Measurements from ENCODE around the gene ZNF273. TPM values are rescaled to one million over a fixed set of nuclear protein-coding genes. Genes with fewer than 3 reads are reported as not detected.

The ZNF273 gene
- total RNA-seq, 3 donors from 2014 or later: 6.9 to 21.7 (median 18.0) TPM

DNA sequence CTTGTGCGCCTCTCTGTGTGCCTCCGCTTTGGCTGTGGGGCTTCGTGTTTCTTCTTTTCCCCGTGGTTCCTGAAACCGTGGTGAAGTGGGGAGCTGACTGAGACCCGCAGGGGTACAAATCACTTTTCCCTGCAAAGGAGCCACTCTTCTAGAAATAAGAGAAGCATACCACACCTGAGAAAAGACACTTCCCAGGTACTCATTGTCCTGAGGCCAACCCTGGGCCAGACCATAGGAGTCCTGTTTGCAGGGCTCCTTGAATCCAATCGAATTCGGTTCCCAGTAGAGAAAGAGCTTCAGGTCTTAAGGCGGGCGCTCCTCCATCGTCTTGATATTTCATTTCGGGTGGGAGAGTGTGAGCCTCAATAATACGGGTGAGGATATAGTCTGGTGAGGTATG lies 32.4 kb upstream of the ZNF273 start:
- Histone ChIP-seq H3K4me1 (no peaks in the 10 kb centered on the region), H3K27ac (no peak overlapping the region), H3K9me3 (peaks cover 0 to 2% of the 10 kb centered on the region in 2 donors), H3K4me3 (no peak overlapping the region), H3K36me3 (no peaks in the 10 kb centered on the region), H3K27me3 (no peaks in the 10 kb centered on the region)
- intact Hi-C loops (cut with DNase I; ENCODE audit: low total_unique reads): no loop called here
- no peak for DNase-seq (ENCODE audit: low spot score in 2 of 2)
- TF ChIP-seq POLR2A (IDR thresholded peaks at IDR 0.05) (no peak), POLR2AphosphoS5 (IDR thresholded peaks at IDR 0.05) (no peak)
- TF ChIP-seq, protein P1, sequence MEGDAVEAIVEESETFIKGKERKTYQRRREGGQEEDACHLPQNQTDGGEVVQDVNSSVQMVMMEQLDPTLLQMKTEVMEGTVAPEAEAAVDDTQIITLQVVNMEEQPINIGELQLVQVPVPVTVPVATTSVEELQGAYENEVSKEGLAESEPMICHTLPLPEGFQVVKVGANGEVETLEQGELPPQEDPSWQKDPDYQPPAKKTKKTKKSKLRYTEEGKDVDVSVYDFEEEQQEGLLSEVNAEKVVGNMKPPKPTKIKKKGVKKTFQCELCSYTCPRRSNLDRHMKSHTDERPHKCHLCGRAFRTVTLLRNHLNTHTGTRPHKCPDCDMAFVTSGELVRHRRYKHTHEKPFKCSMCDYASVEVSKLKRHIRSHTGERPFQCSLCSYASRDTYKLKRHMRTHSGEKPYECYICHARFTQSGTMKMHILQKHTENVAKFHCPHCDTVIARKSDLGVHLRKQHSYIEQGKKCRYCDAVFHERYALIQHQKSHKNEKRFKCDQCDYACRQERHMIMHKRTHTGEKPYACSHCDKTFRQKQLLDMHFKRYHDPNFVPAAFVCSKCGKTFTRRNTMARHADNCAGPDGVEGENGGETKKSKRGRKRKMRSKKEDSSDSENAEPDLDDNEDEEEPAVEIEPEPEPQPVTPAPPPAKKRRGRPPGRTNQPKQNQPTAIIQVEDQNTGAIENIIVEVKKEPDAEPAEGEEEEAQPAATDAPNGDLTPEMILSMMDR (IDR thresholded peaks at IDR 0.05): no peak

DNA sequence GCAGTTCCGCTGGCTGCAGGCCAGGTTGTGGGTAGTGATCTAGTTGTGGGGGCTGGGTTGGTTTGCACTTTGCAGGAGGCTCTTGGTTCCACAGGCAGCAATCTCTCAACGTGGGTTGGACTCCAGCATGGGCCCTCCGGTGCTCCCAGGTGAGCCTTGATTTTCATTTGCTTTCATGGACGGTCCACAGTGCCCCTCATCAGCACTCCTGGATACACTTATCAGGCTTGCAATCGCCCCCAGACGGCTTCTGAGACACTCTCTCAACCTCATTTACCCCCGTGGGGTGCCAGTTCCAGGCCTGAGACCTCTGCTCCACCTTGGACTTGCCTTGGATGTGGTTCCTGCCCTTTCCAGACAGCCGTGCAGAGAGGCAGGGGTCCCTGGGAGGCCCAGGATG lies 31.3 kb upstream of the ZNF273 start:
- Histone ChIP-seq H3K4me1 (no peaks in the 10 kb centered on the region), H3K36me3 (no peaks in the 10 kb centered on the region)
- TF ChIP-seq POLR2AphosphoS5 (IDR thresholded peaks at IDR 0.05): no peak

DNA sequence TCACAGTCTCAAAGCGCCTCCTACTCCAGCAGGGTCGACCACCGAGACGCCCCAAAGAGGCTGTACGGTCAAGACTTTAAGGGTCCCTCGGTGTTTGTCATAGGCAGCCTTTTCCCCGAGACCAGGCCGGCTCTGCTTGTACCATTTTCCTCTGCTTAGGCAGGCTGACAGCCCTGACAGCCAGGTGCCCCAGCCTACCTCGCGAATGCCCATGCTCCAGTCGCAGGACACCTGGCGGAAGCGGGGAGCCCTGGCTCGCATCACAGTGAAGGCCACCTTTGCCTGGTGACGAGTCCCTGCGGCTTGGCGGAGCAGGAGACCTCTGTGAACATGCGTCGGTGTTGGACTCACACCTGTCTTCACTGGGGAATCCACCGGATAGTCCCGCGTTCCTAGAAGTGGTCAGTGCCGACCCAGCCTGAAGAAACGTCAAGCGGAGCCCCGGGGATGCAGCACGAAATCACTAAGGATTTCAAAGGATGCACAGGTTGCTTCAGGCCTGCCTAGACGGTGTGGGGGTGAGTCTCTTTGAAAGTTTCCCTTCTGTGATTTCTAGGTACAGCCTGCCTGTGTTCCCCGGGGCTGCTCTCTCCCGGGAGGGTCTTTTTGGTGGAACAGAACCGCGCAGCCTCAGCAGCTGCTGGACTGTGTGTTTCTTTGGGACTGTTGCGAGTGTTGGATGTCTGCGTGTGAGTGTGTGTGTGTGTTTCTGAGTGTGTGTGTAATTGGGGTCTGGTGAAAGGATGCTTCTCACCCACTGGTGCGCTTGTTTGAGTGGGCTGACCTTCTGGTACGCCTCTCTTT lies 30.5 kb upstream of the ZNF273 start:
- H3K4me3 ChIP-seq: no peak overlapping the region
- no peaks in the 10 kb centered on the region for H3K4me1 ChIP-seq
- TF ChIP-seq POLR2AphosphoS5 (IDR thresholded peaks at IDR 0.05): no peak
- TF ChIP-seq, protein P1 (IDR thresholded peaks at IDR 0.05): no peak
- TF ChIP-seq POLR2A (IDR thresholded peaks at IDR 0.05): no peak
- H3K9me3 ChIP-seq: peaks cover 0 to 2% of the 10 kb centered on the region in 2 donors
- intact Hi-C loops (cut with DNase I; ENCODE audit: low total_unique reads): no loop called here
- H3K36me3 ChIP-seq: no peaks in the 10 kb centered on the region
- no peaks in the 10 kb centered on the region for H3K27me3 ChIP-seq
- H3K27ac ChIP-seq: no peak overlapping the region
- DNase-seq (ENCODE audit: low spot score in 2 of 2): no peak

More for the DNA sequence above, 31.3 kb upstream of the ZNF273 start:
- Histone ChIP-seq H3K4me3 (no peak overlapping the region), H3K9me3 (peaks cover 0 to 2% of the 10 kb centered on the region in 2 donors), H3K27me3 (no peaks in the 10 kb centered on the region), H3K27ac (no peak overlapping the region)
- intact Hi-C loops (cut with DNase I; ENCODE audit: low total_unique reads): no loop called here
- DNase-seq (ENCODE audit: low spot score in 2 of 2): no peak

DNA sequence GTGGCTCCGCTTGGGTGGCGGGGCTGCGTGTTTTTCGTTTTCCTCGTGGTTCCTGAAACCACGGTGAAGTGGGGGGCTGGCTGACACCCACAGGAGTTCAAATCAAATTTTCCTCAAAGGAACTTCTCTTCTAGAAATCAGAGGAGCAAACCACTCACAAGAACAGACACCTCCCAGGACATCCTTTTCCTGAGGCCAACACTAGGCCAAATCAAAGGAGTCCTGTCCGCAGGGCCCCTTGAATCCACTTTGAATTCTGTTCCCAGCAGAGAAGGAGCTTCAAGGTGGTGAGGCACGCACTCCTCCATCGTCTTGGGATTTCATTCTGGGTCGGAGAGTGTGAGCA lies 29.9 kb upstream of the ZNF273 start:
- intact Hi-C loops (cut with DNase I; ENCODE audit: low total_unique reads): no loop called here

DNA sequence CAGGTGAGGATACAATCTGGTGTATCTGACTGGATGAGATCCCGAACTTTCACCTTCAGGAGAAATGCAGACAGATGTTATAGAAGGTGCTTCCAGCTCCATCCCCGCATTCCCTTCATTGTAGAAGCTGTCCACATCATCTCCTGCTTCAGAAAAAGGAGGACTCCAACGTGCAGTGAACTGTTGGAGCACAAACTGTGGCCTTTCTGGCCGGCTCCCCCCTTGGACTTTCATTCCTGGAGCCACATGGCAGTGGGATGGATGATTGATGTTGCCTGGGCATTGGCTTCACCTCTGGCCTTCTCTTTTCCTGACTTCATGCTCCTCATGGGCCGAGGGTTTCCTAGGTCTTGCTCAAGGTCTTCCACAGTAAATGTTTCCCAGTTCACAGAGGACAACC lies 29.6 kb upstream of the ZNF273 start:
- intact Hi-C loops (cut with DNase I; ENCODE audit: low total_unique reads): no loop called here
- DNase-seq (ENCODE audit: low spot score in 2 of 2): no peak

More for the DNA sequence above, 29.9 kb upstream of the ZNF273 start:
- H3K9me3 ChIP-seq: peaks cover 0 to 2% of the 10 kb centered on the region in 2 donors
- H3K4me1 ChIP-seq: no peaks in the 10 kb centered on the region
- H3K27ac ChIP-seq: no peak overlapping the region
- H3K36me3 ChIP-seq: no peaks in the 10 kb centered on the region
- no peaks in the 10 kb centered on the region for H3K27me3 ChIP-seq
- no peak overlapping the region for H3K4me3 ChIP-seq
- TF ChIP-seq POLR2A (IDR thresholded peaks at IDR 0.05) (no peak), POLR2AphosphoS5 (IDR thresholded peaks at IDR 0.05) (no peak)
- TF ChIP-seq, protein P1 (IDR thresholded peaks at IDR 0.05): no peak
- DNase-seq (ENCODE audit: low spot score in 2 of 2): no peak

More for the DNA sequence above, 29.6 kb upstream of the ZNF273 start:
- Histone ChIP-seq H3K4me1 (no peaks in the 10 kb centered on the region), H3K4me3 (no peak overlapping the region), H3K9me3 (peaks cover 0 to 2% of the 10 kb centered on the region in 2 donors), H3K36me3 (no peaks in the 10 kb centered on the region), H3K27me3 (no peaks in the 10 kb centered on the region), H3K27ac (no peak overlapping the region)
- no peak for TF ChIP-seq POLR2AphosphoS5 (IDR thresholded peaks at IDR 0.05)
- TF ChIP-seq, protein P1 (IDR thresholded peaks at IDR 0.05): no peak
- no peak for TF ChIP-seq POLR2A (IDR thresholded peaks at IDR 0.05)

All from breast epithelium (tissue), 4 donors.